Measurements from ENCODE around the gene FBXL7.

GRCh38 chr5:15551113-15551504 lies 51.1 kb downstream of the FBXL7 start:
- TF ChIP-seq RARB (CRISPR knock-in tag; IDR thresholded peaks at IDR 0.05): no peak
- TF ChIP-seq PPARA (CRISPR knock-in tag; IDR thresholded peaks at IDR 0.05; ENCODE audit: borderline replicate concordance): no peak
- TF ChIP-seq ZC3H10 (CRISPR knock-in tag; IDR thresholded peaks at IDR 0.05): no peak
- TF ChIP-seq, protein P1, sequence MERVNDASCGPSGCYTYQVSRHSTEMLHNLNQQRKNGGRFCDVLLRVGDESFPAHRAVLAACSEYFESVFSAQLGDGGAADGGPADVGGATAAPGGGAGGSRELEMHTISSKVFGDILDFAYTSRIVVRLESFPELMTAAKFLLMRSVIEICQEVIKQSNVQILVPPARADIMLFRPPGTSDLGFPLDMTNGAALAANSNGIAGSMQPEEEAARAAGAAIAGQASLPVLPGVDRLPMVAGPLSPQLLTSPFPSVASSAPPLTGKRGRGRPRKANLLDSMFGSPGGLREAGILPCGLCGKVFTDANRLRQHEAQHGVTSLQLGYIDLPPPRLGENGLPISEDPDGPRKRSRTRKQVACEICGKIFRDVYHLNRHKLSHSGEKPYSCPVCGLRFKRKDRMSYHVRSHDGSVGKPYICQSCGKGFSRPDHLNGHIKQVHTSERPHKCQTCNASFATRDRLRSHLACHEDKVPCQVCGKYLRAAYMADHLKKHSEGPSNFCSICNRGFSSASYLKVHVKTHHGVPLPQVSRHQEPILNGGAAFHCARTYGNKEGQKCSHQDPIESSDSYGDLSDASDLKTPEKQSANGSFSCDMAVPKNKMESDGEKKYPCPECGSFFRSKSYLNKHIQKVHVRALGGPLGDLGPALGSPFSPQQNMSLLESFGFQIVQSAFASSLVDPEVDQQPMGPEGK (CRISPR knock-in tag; IDR thresholded peaks at IDR 0.05; ENCODE audit: borderline replicate concordance): no peak
- no peak for TF ChIP-seq TSHZ2 (CRISPR knock-in tag; IDR thresholded peaks at IDR 0.05)
- TF ChIP-seq GLIS3 (CRISPR knock-in tag; IDR thresholded peaks at IDR 0.05): no peak
- TF ChIP-seq, protein P2, sequence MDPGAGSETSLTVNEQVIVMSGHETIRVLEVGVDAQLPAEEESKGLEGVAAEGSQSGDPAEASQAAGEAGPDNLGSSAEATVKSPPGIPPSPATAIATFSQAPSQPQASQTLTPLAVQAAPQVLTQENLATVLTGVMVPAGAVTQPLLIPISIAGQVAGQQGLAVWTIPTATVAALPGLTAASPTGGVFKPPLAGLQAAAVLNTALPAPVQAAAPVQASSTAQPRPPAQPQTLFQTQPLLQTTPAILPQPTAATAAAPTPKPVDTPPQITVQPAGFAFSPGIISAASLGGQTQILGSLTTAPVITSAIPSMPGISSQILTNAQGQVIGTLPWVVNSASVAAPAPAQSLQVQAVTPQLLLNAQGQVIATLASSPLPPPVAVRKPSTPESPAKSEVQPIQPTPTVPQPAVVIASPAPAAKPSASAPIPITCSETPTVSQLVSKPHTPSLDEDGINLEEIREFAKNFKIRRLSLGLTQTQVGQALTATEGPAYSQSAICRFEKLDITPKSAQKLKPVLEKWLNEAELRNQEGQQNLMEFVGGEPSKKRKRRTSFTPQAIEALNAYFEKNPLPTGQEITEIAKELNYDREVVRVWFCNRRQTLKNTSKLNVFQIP (CRISPR knock-in tag; IDR thresholded peaks at IDR 0.05; ENCODE audit: borderline replicate concordance, low read depth): no peak
- TF ChIP-seq ZNF565 (CRISPR knock-in tag; conservative IDR thresholded peaks at IDR 0.05; ENCODE audit: low read depth): no peak
- TF ChIP-seq CSDC2 (CRISPR knock-in tag; IDR thresholded peaks at IDR 0.05): no peak
- TF ChIP-seq ISL1 (CRISPR knock-in tag; IDR thresholded peaks at IDR 0.05): no peak
- TF ChIP-seq OSR1 (CRISPR knock-in tag; IDR thresholded peaks at IDR 0.05): no peak
- no peak for TF ChIP-seq ARNTL (CRISPR knock-in tag; IDR thresholded peaks at IDR 0.05; ENCODE audit: borderline replicate concordance, low read depth)
